SK-N-SH treated with all-trans-retinoic acid at 6 μM for 48 hours (cell line): ENCODE measurements around the gene NEUROG1.

Source experiments
- ARNTL ChIP-seq: fragments of 450-650 bp; formaldehyde crosslinking; IDR thresholded peaks from 2 replicates; pipeline ENCODE4 v1.5.0; 2020; ENCODE audit warnings: low read depth, mild to moderate bottlenecking, moderate library complexity, borderline replicate concordance
- BACH2 ChIP-seq: fragments of 250-450 bp; sonication (Bioruptor Pico); IDR thresholded peaks from 2 replicates; pipeline ENCODE4 v1.9.0; 2021; ENCODE audit warnings: mild to moderate bottlenecking, borderline replicate concordance
- CREB5 ChIP-seq: fragments of 250-450 bp; sonication (Bioruptor Pico); IDR thresholded peaks from 2 replicates; pipeline ENCODE4 v1.5.1; 2020; ENCODE audit warnings: low read depth, mild to moderate bottlenecking, moderate library complexity
- CSDC2 ChIP-seq: fragments of 250-450 bp; sonication (Bioruptor Pico); IDR thresholded peaks from 2 replicates; pipeline ENCODE4 v1.5.0; 2020; ENCODE audit warnings: mild to moderate bottlenecking, moderate library complexity
- ESRRG ChIP-seq: fragments of 250-450 bp; sonication (Bioruptor Pico); IDR thresholded peaks from 2 replicates; pipeline ENCODE4 v1.6.1; 2021; ENCODE audit warnings: mild to moderate bottlenecking
- GLIS3 ChIP-seq: fragments of 250-450 bp; sonication (Bioruptor Pico); IDR thresholded peaks from 2 replicates; pipeline ENCODE4 v1.5.0; 2020; ENCODE audit warnings: mild to moderate bottlenecking, moderate library complexity
- ISL1 ChIP-seq: fragments of 250-450 bp; sonication (Bioruptor Pico); IDR thresholded peaks from 2 replicates; pipeline ENCODE4 v2.1.2; 2022; ENCODE audit warnings: mild to moderate bottlenecking, moderate library complexity
- OSR1 ChIP-seq: fragments of 250-450 bp; sonication (Bioruptor Pico); IDR thresholded peaks from 2 replicates; pipeline ENCODE4 v1.8.0; 2022; ENCODE audit warnings: moderate library complexity, mild to moderate bottlenecking, inconsistent platforms
- PATZ1 ChIP-seq: fragments of 250-450 bp; sonication (Bioruptor Pico); IDR thresholded peaks from 2 replicates; pipeline ENCODE4 v1.8.0; 2020; ENCODE audit warnings: mild to moderate bottlenecking, moderate library complexity, borderline replicate concordance
- TSHZ2 ChIP-seq: fragments of 250-450 bp; sonication (Bioruptor Pico); IDR thresholded peaks from 2 replicates; pipeline ENCODE4 v1.5.0; 2020; ENCODE audit warnings: mild to moderate bottlenecking, moderate library complexity
- ZC3H10 ChIP-seq: fragments of 250-450 bp; sonication (Bioruptor Pico); IDR thresholded peaks from 2 replicates; pipeline ENCODE4 v1.5.1; 2021; ENCODE audit warnings: mild to moderate bottlenecking, moderate library complexity
- ZFP30 ChIP-seq: fragments of 450-650 bp; formaldehyde crosslinking; IDR thresholded peaks from 2 replicates; pipeline ENCODE4 v1.5.0; 2022; ENCODE audit warnings: mild to moderate bottlenecking, moderate library complexity
- ZNF8 ChIP-seq: fragments of 450-650 bp; formaldehyde crosslinking; IDR thresholded peaks from 2 replicates; pipeline ENCODE4 v1.5.0; 2020; ENCODE audit warnings: mild to moderate bottlenecking, moderate library complexity

DNA sequence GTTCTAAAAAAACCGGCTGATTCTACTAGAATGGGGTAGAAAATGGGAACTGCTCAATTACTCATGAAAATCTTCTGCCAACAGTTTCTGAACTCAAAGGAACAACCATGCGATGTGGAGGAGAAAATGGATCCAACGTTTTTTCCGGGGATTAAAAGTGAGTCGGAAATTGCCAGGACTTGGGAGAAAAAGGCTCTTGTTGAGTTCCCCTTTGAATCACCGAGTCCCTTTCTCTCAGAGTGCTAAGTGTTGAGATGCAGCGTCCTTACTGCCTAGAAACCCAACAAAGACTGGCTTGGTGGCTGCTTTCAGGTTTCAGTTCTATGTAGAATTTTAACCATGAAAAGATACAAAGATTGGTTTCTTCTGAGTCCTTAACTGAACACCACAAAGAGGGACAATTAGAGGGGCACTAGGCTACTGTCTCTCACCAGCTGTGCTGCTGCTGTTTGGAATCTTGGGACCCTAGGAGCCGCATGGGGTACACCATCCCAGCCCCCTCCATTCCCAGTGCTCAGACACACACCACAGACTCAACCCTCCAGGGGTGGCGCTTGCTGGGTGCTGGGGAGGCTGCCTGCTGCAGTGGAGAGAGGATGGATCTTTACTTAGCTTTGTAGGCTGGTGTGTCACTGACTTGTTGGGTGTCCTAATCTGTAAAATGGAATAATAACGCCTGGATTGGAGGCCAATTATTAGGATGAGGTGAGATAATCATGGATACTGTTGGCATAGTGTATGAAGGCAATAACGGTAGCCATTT, 21.5 kb upstream of the NEUROG1 start:
- TF ChIP-seq CREB5 (CRISPR knock-in tag): no peak
- TF ChIP-seq ESRRG (CRISPR knock-in tag): no peak
- TF ChIP-seq GLIS3 (CRISPR knock-in tag): no peak
- no peak for TF ChIP-seq ARNTL (CRISPR knock-in tag)
- no peak for TF ChIP-seq CSDC2 (CRISPR knock-in tag)
- no peak for TF ChIP-seq ZNF8 (CRISPR knock-in tag)
- no peak for TF ChIP-seq PATZ1
- TF ChIP-seq BACH2 (CRISPR knock-in tag): no peak
- no peak for TF ChIP-seq ZC3H10 (CRISPR knock-in tag)
- no peak for TF ChIP-seq TSHZ2
- TF ChIP-seq ISL1 (CRISPR knock-in tag): no peak
- TF ChIP-seq OSR1: no peak
- TF ChIP-seq ZFP30: no peak
